OCI-LY7 (cell line): ENCODE measurements around the gene VAC14. TPM values are rescaled to one million over a fixed set of nuclear protein-coding genes. Genes with fewer than 3 reads are reported as not detected.

Experiments used
- BruUV-seq: library from RNA; stranded (reverse); fragments of 400-500 nt; replicated peaks from 2 replicates; lab custom pipeline; 2021; lab: Mats Ljungman, UMichigan
- CTCF ChIA-PET: fragments of 300-600 bp; sonication (Branson Sonifier 250); formaldehyde crosslinking; loops from one replicate; lab custom pipeline; 2022; ENCODE audit warnings: antibody characterized with exemption; ENCODE audit not compliant: unreplicated experiment; lab: Charles Lee
- POLR2A ChIA-PET: fragments of 300-600 bp; sonication (Branson Sonifier 250); formaldehyde crosslinking; loops from one replicate; lab custom pipeline; 2022; ENCODE audit warnings: antibody characterized with exemption; lab: Charles Lee
- DNase-seq: peaks from one replicate; pipeline ENCODE4 v3.0.0-alpha.2; 2015; ENCODE audit warnings: low spot score
- H2AFZ ChIP-seq: fragments of 200-600 bp; sonication (generic), shearing (Covaris generic); 2 replicates; pipeline ENCODE4 v1.6.1; 2014; ENCODE audit warnings: mild to moderate bottlenecking, antibody characterized with exemption, low read length, moderate library complexity
- H3K27ac ChIP-seq: fragments of 200-600 bp; sonication (generic); 2 replicates; pipeline ENCODE4 v1.5.1; 2014; ENCODE audit warnings: mixed run types, low read depth, mild to moderate bottlenecking, moderate library complexity, low read length, inconsistent platforms; ENCODE audit not compliant: poor library complexity, severe bottlenecking
- H3K36me3 ChIP-seq: fragments of 200-600 bp; sonication (generic); 2 replicates; pipeline ENCODE4 v1.6.1; 2014; ENCODE audit warnings: mild to moderate bottlenecking, antibody characterized with exemption, low read length, moderate library complexity, mixed read lengths; ENCODE audit not compliant: insufficient read depth
- H3K4me1 ChIP-seq: fragments of 200-600 bp; sonication (generic); 2 replicates; pipeline ENCODE4 v1.5.1; 2014; ENCODE audit warnings: mild to moderate bottlenecking, low read length; ENCODE audit not compliant: insufficient read depth, poor library complexity, severe bottlenecking
- H3K4me2 ChIP-seq: fragments of 200-600 bp; sonication (generic); 2 replicates; pipeline ENCODE4 v1.6.1; 2014; ENCODE audit warnings: mild to moderate bottlenecking, low read length
- H3K4me3 ChIP-seq: fragments of 200-600 bp; sonication (generic); 2 replicates; pipeline ENCODE4 v1.5.1; 2014; ENCODE audit warnings: mild to moderate bottlenecking, low read depth, low read length; ENCODE audit not compliant: poor library complexity, severe bottlenecking
- H3K79me2 ChIP-seq: fragments of 200-600 bp; sonication (generic); 2 replicates; pipeline ENCODE4 v1.6.1; 2016; ENCODE audit warnings: low read depth, mild to moderate bottlenecking, low read length, moderate library complexity, mixed read lengths; ENCODE audit not compliant: insufficient read depth
- H3K9me2 ChIP-seq: fragments of 200-600 bp; sonication (generic); 2 replicates; pipeline ENCODE4 v1.6.1; 2016; ENCODE audit warnings: mild to moderate bottlenecking, low read length, mixed read lengths; ENCODE audit not compliant: insufficient read depth
- H3K9me3 ChIP-seq: fragments of 200-600 bp; sonication (generic); 2 replicates; pipeline ENCODE4 v1.6.1; 2014; ENCODE audit warnings: mild to moderate bottlenecking, mixed run types, low read length, mixed read lengths
- H4K20me1 ChIP-seq: fragments of 200-600 bp; sonication (generic); 2 replicates; pipeline ENCODE4 v1.6.1; 2014; ENCODE audit warnings: mild to moderate bottlenecking, antibody characterized with exemption, low read length, moderate library complexity, mixed read lengths; ENCODE audit not compliant: insufficient read depth
- EZH2phosphoT487 ChIP-seq: fragments of 200-600 bp; sonication (generic); IDR thresholded peaks from 2 replicates; pipeline ENCODE4 v1.6.1; 2018; ENCODE audit warnings: low read depth, borderline replicate concordance, mild to moderate bottlenecking, mixed run types, antibody characterized with exemption, low read length, moderate library complexity, mixed read lengths
- intact Hi-C: fragments of 100-400 bp; cut with micrococcal nuclease; formaldehyde crosslinking; loops from one replicate; pipeline ENCODE4 v1.10.0; 2022; ENCODE audit not compliant: unreplicated experiment
- total RNA-seq, 2 experiments: library from RNA; depleted of rRNA in 1 of 2; stranded (reverse); fragments of >200 nt in 1 of 2; shearing (Covaris generic) in 1 of 2; gene quantifications; 2 replicates each; pipeline ENCODE4 v1.2.3, GENCODE V29; 2014 to 2022
- TF ChIP-seq, protein P1 (sequence below): fragments of 200-600 bp; sonication (generic); conservative IDR thresholded peaks from 2 replicates; pipeline ENCODE4 v1.5.1; 2014; ENCODE audit warnings: mild to moderate bottlenecking, antibody characterized with exemption, low read length, moderate library complexity, mixed read lengths

VAC14 gene
- total RNA-seq, 2 experiments from 2014 or later, result 37.6 to 43.1 TPM

DNA sequence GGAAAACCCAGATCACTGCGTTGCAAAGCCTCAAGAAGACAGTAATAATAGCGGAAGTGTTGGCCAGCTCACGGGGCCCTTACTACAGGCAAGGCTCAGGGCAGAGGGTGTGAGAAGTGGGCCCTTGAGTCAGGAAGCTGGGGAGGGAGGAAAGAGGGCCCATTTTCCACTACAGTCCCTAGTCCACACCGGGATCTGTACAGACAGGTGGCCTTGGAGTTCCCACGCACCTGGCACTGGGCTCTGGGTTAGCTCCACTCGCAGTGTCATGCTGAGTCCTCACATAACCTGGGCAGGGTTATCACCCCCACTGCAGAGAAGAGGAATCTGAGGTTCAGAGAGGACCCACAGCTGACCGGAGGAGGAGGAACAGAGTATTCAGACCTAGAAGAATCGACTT lies 98.3 kb downstream of the VAC14 start:
- Histone ChIP-seq H3K4me3 (no peak overlapping the region), H3K9me2 (no peaks in the 10 kb centered on the region), H4K20me1 (no peaks in the 10 kb centered on the region), H3K36me3 (peaks cover 8% of the 10 kb centered on the region; the same call in 1 of the 2 replicates), H3K4me2 (no peak overlapping the region), H3K4me1 (no peaks in the 10 kb centered on the region), H3K9me3 (no peaks in the 10 kb centered on the region), H3K27ac (no peak overlapping the region), H3K79me2 (no peaks in the 10 kb centered on the region), H2AFZ (no peak overlapping the region)
- POLR2A ChIA-PET, result interaction anchor here (0.5 kb wide), 1 partner anchor 1206 kb away, joined by 3 read pairs; no protein-coding TSS in a partner anchor
- TF ChIP-seq, protein P1, sequence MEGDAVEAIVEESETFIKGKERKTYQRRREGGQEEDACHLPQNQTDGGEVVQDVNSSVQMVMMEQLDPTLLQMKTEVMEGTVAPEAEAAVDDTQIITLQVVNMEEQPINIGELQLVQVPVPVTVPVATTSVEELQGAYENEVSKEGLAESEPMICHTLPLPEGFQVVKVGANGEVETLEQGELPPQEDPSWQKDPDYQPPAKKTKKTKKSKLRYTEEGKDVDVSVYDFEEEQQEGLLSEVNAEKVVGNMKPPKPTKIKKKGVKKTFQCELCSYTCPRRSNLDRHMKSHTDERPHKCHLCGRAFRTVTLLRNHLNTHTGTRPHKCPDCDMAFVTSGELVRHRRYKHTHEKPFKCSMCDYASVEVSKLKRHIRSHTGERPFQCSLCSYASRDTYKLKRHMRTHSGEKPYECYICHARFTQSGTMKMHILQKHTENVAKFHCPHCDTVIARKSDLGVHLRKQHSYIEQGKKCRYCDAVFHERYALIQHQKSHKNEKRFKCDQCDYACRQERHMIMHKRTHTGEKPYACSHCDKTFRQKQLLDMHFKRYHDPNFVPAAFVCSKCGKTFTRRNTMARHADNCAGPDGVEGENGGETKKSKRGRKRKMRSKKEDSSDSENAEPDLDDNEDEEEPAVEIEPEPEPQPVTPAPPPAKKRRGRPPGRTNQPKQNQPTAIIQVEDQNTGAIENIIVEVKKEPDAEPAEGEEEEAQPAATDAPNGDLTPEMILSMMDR, result no peak
- no peak for TF ChIP-seq EZH2phosphoT487
- no peak for DNase-seq
- no TSS peak for BruUV-seq
- intact Hi-C loops, result no loop called here
- CTCF ChIA-PET, result no interaction called here

GRCh38 chr16:70701998-70702397 lies 99.0 kb downstream of the VAC14 start:
- no peak overlapping the region for H3K27ac ChIP-seq
- intact Hi-C loops, result no loop called here
- no peak for TF ChIP-seq EZH2phosphoT487
- TF ChIP-seq, protein P1, result no peak
- DNase-seq, result no peak
- no TSS peak for BruUV-seq
- POLR2A ChIA-PET, result interaction anchor here (0.5 kb wide), 1 partner anchor 1206 kb away, joined by 3 read pairs; no protein-coding TSS in a partner anchor
- no peak overlapping the region for H3K4me2 ChIP-seq
- no peaks in the 10 kb centered on the region for H3K4me1 ChIP-seq
- H3K79me2 ChIP-seq, result no peaks in the 10 kb centered on the region
- no peaks in the 10 kb centered on the region for H3K9me2 ChIP-seq
- H3K9me3 ChIP-seq, result no peaks in the 10 kb centered on the region
- H3K36me3 ChIP-seq, result peaks cover 8% of the 10 kb centered on the region; the same call in 1 of the 2 replicates
- CTCF ChIA-PET, result no interaction called here
- no peak overlapping the region for H2AFZ ChIP-seq
- H4K20me1 ChIP-seq, result no peaks in the 10 kb centered on the region
- H3K4me3 ChIP-seq, result no peak overlapping the region

GRCh38 chr16:70701596-70701995 lies 99.4 kb downstream of the VAC14 start:
- no TSS peak for BruUV-seq
- ChIA-PET CTCF (no interaction called here), POLR2A (no interaction called here)

More at GRCh38 chr16:70701596-70701995, 99.4 kb downstream of the VAC14 start:
- no peak overlapping the region for H3K4me3 ChIP-seq
- intact Hi-C loops, result no loop called here
- H3K9me3 ChIP-seq, result no peaks in the 10 kb centered on the region
- H4K20me1 ChIP-seq, result no peaks in the 10 kb centered on the region
- H3K9me2 ChIP-seq, result no peaks in the 10 kb centered on the region
- H3K27ac ChIP-seq, result no peak overlapping the region
- no peaks in the 10 kb centered on the region for H3K79me2 ChIP-seq
- no peak for DNase-seq
- no peaks in the 10 kb centered on the region for H3K4me1 ChIP-seq
- TF ChIP-seq EZH2phosphoT487, result no peak
- TF ChIP-seq, protein P1, result no peak
- H3K4me2 ChIP-seq, result no peak overlapping the region
- H3K36me3 ChIP-seq, result peaks cover 8% of the 10 kb centered on the region; the same call in 1 of the 2 replicates
- no peak overlapping the region for H2AFZ ChIP-seq
